ENCODE results near the gene PORCN.
"Not testable (repeated sequence)": the region's sequence is repeated elsewhere in the genome, so short reads cannot be mapped to it uniquely, and the experiment has no call there.

Gene PORCN

GRCh38 chrX:48512371-48512935, 3.7 kb downstream of the PORCN start:
- DNase-seq (ENCODE audit: low spot score), result no peak

DNA sequence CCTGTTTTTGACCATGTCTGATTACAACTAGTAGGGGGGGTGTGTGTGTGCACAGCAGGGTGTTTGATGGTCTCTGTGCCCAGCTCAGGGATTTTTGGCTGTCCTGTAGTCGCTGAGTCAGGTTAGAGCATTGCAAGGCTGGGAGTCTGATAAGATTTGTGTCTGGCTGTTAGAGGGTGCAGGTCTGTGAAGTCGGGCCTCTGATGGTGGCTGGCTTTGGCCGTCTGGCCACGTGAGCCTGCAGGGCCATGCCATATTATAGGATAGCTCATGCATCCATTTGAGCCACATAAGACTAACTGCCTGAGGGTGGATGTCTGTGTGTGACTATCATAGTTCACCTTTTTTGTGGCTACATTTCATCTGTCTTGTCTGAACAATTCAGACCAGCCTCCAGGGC, 4.9 kb downstream of the PORCN start:
- DNase-seq (ENCODE audit: low spot score), result no peak

DNA sequence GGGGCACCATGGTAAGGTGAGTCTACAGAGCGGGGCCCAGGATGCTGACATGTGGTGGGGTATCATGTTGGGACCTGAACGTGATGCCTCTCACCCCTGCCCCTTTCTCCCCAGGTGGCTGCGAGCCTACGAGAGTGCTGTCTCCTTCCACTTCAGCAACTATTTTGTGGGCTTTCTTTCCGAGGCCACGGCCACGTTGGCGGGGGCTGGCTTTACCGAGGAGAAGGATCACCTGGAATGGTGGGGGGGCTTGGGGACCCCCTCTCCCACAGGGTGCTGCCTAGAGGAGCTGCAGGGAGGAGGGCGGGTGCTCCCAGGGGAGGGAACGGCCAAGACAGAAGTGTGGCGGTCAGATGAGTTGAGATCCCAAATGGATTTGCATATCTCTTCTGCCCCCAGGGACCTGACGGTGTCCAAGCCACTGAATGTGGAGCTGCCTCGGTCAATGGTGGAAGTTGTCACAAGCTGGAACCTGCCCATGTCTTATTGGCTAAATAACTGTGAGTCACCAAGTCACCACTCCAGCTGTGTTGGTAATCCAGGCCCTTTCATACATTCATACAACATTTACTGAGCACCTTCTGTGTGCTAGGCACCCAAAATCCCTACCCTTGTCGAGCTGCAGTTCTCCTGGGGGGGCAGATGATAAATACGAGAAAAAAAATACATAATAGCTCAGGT, 5.5 kb downstream of the PORCN start:
- no peak for DNase-seq (ENCODE audit: low spot score)

DNA sequence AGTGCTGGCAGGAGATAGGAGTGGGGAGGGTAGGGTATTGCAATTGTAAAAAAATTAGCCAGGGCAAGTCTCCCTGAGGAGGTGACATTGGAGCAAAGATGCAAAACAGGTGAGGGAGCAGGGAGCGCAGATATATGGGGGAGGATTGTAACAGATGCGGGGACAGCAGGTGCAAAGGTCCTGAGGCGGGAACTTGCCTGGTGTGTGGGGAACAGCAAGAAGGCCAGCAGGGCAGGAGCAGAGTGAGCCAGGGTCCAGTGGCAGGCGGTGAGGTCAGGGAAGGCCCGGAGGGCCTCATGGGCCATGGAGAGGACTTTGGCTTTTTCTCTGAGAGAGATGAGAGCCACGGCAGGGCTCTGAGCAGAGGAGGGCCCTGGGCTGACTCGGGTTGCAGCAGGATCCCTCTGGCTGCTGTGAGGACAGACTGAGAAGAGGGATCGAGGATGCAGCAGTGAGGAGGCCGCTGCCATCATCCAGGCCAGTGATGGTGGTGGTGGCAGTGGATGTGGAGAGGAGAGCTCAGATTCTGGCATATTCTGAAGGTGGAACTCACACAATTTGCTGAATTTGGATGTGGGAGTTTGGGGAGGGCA, 6.2 kb downstream of the PORCN start:
- DNase-seq (ENCODE audit: low spot score), result no peak

- no peak for DNase-seq (ENCODE audit: low spot score)
These were observed 7.0 kb downstream of the PORCN start for GRCh38 chrX:48515842-48516241.

GRCh38 chrX:48516285-48516684, 7.5 kb downstream of the PORCN start:
- no peak for DNase-seq (ENCODE audit: low spot score)

DNA sequence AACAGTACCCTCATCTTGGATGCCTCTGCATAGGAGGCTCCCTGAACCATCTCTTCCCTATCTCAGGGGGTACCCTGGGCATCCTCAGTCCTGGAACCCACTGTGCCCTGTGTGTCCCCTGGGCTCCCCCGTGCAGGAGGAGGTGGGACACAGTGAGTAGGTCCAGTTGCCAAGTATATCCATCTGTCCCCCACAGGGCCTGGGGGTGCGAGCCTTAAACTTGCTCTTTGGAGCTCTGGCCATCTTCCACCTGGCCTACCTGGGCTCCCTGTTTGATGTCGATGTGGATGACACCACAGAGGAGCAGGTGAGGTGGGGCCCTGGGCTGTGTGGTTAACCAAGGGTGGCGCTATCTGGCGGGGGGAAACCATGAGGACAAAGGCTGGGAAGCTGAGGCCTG, 8.2 kb downstream of the PORCN start:
- no peak for DNase-seq (ENCODE audit: low spot score)

DNA sequence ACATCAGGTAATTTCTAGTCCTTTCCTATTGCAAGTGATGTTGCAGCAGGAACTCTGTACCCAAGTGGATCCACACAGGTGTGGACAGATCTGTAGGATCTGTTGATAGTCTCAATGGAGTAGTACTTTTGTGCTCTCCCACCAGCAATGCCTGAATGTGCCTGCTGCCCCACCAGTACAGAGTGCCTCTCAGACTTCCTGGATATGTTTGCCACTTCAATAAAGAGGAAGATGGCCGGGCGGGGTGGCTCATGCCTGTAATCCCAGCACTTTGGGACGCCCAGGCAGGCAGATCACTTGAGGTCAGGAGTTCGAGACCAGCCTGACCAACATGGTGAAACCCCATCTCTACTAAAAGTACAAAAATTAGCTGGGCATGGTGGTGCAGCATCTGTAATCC, 10.7 kb downstream of the PORCN start:
- not testable (repeated sequence) for DNase-seq (ENCODE audit: low spot score)

DNA sequence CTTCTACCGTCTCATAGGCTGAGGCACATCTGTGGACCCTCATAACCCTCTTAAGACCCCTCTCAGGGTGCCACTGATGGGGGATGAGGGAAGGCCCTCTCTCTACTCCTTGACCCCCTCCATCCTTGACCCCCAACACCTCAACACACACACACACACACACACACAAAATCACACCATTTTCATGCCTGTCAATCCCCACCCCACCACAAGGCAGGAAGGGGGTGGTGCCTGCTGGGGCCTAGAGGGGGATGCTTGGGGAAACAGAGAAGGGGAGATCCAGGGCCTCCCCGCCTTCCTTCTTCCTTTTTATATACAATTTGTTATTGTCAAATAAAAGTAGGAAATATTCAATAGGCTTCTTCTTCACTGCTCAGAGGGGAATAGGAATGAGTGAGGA, 11.7 kb downstream of the PORCN start:
- DNase-seq (ENCODE audit: low spot score), result no peak

GRCh38 chrX:48520976-48521352, 12.2 kb downstream of the PORCN start:
- no peak for DNase-seq (ENCODE audit: low spot score)

DNA sequence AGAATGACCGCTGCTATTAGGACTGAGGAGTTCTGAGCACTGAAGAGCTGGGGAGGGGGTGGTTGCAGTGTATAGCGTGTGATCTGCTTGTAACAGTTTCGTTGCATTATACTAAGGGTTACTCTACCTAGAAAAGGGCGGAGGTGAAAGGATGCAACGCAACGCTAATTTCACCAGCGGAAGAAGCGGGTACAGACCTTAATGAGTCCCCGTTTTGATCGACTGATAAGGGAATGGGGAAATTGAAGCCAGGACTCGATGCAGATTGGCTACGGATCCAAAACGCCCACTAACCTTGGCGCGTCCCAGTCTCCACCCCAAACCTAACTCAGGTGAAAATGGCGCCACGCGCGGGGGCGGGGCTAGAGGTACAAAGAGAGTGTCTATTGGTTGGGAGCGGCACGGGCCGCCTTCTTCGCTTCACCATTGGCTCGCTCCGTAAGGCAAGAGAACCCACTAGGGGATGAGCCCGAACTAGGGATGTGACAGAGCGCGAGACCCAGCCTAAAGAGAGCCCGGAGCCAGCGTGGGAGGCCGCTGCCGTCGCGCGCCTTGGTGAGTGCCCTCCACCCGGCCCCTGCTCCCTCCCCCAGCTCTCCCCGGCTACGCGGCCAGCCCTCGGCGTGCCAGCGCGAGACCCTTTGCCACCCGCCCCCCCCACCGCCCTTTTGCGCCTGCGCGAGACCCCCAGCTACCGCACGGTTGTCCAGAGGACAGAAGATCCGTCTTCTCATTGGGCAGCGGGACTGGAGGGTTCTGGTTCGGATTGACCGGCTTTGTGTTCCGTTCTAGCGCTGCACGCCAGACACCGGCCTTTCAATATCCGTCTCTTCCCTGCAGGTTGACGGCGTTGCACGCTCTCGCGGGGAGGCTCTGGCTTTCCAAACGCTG, 12.8 kb downstream of the PORCN start, which contains the start of gene EBP:
EBP (plus strand) TSS at position 456 of the 891 bp plus-strand sequence. CDS start 1,964 bp downstream, outside the sequence.
- DNase-seq (ENCODE audit: low spot score), result peak; percentile 93

DNA sequence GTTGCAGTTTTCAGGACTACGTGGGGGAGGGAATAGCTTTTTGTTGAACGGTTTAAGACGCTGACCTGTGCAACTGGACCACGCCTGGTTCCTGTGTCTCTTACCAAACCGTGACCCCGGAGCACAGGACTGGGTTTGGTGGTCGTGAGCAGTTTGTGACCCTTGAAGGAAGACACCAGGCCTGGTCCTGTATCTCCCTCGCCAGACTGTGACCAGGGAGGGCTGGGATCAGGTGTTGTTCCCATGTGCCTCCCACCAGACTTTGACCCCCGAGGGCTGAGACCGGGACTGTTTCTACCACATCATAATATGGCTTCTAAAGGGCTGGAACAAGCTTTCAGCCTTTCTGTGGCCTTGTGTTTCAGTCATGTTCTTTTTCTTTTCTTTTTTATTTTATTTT, 13.5 kb downstream of the PORCN start:
- no peak for DNase-seq (ENCODE audit: low spot score)

GRCh38 chrX:48523682-48524081, 14.9 kb downstream of the PORCN start:
- DNase-seq (ENCODE audit: low spot score), result no peak

GRCh38 chrX:48525853-48526252, 17.1 kb downstream of the PORCN start:
- DNase-seq (ENCODE audit: low spot score), result not testable (repeated sequence)

DNA sequence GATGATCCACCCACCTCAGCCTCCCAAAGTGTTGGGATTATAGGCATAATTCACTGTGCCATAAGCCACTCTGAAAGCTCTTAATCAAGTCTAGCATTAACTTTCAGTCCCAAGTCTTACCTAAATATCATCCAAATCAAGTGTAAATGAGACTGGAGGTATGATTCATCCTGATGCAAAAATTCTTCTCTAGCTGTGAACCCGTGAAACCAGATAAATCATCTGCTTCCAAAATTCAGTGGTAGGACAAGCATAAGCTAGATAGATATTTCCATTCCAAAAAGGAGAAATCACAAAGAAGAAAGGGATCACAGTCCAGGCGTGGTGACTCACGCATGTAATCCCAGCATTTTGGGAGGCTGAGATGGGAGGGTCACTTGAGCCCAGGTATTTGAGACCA, 21.9 kb downstream of the PORCN start:
- DNase-seq (ENCODE audit: low spot score), result no peak

DNA sequence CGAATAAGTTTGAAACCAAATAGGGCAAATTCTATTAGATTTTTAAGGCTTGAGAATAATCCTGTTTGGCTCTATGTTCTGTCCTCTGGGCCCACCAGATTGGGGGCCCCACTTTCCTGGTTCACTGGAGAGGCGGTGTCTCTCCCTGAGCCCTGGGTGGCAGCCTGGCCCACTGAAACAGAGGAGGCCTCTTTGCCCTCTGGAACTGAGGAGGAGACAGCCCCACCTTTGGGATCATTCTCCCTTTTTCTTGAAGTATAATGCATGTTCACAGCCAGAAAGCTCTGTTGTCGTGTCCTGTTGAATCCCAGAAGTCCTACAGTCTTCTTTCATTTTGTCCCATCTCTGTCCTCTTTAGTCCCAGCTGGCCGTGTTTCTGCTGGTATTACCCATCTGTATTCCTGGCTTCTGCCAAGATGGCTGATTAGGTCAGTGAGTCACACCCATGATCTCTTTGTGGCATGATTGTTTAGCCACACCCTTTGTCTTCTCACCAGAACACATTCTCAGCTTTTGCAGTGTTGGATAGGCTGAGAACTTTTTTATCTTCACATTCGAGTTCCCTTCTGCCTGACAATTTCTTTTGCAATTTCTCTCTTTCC, 22.7 kb downstream of the PORCN start:
- no peak for DNase-seq (ENCODE audit: low spot score)

GRCh38 chrX:48532161-48532560, 23.4 kb downstream of the PORCN start:
- DNase-seq (ENCODE audit: low spot score), result no peak

GRCh38 chrX:48533165-48533564, 24.4 kb downstream of the PORCN start:
- no peak for DNase-seq (ENCODE audit: low spot score)

GRCh38 chrX:48538641-48539344, 30.0 kb downstream of the PORCN start:
- DNase-seq (ENCODE audit: low spot score), result no peak

DNA sequence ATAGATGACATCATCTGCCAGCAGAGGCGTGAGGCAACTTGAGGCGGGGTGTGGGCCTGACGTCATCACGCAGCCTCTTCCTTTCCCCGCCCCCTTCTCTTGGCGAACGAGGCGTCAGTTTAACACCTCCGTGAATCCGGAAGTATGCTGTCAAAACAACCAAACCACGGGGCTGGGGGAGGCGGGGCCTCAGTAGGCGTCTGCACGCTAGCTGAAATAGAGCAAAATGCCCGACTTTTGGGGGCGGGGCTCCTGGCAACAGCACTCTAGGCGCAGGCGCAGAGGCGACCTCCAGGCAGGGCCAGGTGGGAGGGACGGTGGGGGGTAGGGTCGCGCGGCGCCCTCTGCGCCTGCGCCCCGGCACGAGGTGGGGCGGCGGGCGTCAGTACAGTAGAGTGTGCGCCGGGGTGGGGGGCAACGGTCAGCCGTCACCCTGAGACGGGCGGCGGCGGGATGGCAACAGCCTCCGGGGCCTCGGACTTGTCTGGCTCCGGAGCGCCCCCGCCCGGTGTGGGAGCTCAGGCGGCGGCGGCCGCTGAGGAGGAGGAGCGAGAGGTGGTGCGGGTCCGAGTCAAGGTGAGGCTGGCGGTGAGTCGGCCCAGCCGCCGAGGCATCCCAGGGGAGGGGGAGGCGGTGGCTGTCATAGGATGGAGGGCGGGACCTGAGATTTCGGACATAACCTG, 30.7 kb downstream of the PORCN start, which contains the start of gene TBC1D25:
TBC1D25 (plus strand) TSS at position 370 of the 683 bp plus-strand sequence; CDS start at position 454, 84 bp downstream.
- peak; percentile 98 for DNase-seq (ENCODE audit: low spot score)

- peak; percentile 44 for DNase-seq (ENCODE audit: low spot score)
These were observed 31.2 kb downstream of the PORCN start for GRCh38 chrX:48540028-48540375.

All from CD4-positive, alpha-beta T cell treated with Interleukin-6 at 100 ng/mL for 8 hours (primary cell).